Fibroblast of lung (primary cell): ENCODE measurements around the gene ALDH3A1.

Source experiments
- EZH2 ChIP-seq: IDR thresholded peaks from 2 replicates; pipeline ENCODE4 v1.5.1; 2012; ENCODE audit warnings: low read length, control low read depth, mild to moderate bottlenecking; ENCODE audit errors: missing control alignments
- TF ChIP-seq, protein P1 (sequence below), 2 donors: IDR thresholded peaks in 1 of 2; conservative IDR thresholded peaks in 1 of 2; 1 replicate in 1 of 2; 2 replicates in 1 of 2; pipeline ENCODE4 v1.5.1; 2011 to 2012; ENCODE audit warnings: low read length in 2 of 2, control low read depth in 1 of 2, inconsistent platforms in 1 of 2, low read depth in 1 of 2, mild to moderate bottlenecking in 1 of 2

DNA sequence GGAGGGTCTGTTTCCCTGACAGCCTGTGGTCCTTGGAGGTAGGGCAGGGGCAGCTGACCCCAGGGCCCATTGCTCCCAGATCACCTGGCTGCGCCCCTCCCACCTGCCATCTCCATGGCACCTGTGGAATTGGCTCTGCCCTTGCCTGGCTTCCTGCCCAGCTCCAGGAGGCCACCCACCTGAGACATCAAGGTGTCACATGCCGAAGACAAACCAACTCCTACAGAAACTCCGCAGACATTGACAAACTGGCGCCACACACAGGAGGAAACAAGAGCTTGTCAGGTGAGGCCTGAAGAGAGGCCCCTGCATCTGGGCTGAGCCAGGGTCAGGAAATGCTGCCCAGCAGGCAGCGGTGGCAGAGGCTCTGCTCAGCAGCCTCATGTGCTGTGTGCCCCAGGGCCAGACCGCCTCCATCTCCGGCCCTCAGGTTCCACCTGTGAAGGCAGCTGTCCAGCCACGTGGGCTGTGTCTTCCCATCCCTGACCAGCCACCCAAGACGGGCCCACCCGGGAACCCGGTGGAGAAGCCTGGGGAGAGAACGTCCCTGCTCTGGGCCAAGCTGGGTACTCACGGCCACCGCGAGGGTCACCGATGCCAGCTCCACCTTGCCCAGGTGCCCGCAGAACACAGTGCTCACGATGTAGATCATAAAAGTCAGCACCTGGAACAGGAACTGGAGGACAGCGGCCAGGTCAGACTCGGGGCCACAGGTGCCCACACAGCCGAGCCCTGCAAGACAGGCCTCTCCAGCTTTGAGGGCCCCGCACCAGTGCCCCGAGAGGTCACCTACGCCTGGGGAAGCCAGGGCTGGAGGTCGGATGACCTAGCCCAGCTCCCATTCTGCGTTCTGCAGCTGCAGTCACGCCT, 33.3 kb downstream of the ALDH3A1 start:
- TF ChIP-seq, protein P1, sequence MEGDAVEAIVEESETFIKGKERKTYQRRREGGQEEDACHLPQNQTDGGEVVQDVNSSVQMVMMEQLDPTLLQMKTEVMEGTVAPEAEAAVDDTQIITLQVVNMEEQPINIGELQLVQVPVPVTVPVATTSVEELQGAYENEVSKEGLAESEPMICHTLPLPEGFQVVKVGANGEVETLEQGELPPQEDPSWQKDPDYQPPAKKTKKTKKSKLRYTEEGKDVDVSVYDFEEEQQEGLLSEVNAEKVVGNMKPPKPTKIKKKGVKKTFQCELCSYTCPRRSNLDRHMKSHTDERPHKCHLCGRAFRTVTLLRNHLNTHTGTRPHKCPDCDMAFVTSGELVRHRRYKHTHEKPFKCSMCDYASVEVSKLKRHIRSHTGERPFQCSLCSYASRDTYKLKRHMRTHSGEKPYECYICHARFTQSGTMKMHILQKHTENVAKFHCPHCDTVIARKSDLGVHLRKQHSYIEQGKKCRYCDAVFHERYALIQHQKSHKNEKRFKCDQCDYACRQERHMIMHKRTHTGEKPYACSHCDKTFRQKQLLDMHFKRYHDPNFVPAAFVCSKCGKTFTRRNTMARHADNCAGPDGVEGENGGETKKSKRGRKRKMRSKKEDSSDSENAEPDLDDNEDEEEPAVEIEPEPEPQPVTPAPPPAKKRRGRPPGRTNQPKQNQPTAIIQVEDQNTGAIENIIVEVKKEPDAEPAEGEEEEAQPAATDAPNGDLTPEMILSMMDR (conservative IDR thresholded peaks at IDR 0.05 in 1 of 2, IDR thresholded peaks at IDR 0.05 in 1 of 2; ENCODE audit: low read depth in 1 of 2, low read length in 2 of 2), result no peak
- no peak for TF ChIP-seq EZH2
